Uterus (tissue), 2 donors: ENCODE results near the gene TFF1.

ENCODE experiments used
- CTCF ChIP-seq, 4 experiments: fragments of 200-600 bp in 2 of 4; fragments of 450-650 bp in 2 of 4; sonication (generic) in 2 of 4; IDR thresholded peaks; one replicate each; pipeline ENCODE4 v1.5.1; 2016 to 2019; ENCODE audit warnings: antibody characterized with exemption in 4 of 4, mild to moderate bottlenecking in 2 of 4, moderate library complexity in 1 of 4
- POLR2A ChIP-seq, 2 donors: fragments of 450-650 bp; IDR thresholded peaks; one replicate each; pipeline ENCODE4 v1.6.1; 2016; ENCODE audit warnings: antibody characterized with exemption in 2 of 2, mild to moderate bottlenecking in 1 of 2, moderate library complexity in 1 of 2

GRCh38 chr21:42377211-42377950 is 11.0 kb upstream of the TFF1 start:
- TF ChIP-seq CTCF (IDR thresholded peaks at IDR 0.05) (no peak), POLR2A (IDR thresholded peaks at IDR 0.05) (no peak)
